GM21423 (cell line): ENCODE measurements around the gene OIP5.
"Not testable (repeated sequence)": the region's sequence is repeated elsewhere in the genome, so short reads cannot be mapped to it uniquely, and the experiment has no call there.

ENCODE experiments used
- ATAC-seq: cut with Tn5 transposase; IDR thresholded peaks from one replicate; pipeline ENCODE4 v1.9.1; 2021; ENCODE audit warnings: mild to moderate bottlenecking, moderate library complexity; ENCODE audit not compliant: unreplicated experiment

Gene OIP5

GRCh38 chr15:41332194-41333025 is at the start of gene OIP5, which contains the start of gene NUSAP1:
Gene OIP5, minus strand, starts transcription at chr15:41332591. Its CDS starts 30 bp downstream, at chr15:41332561.
Gene NUSAP1, plus strand, starts transcription at chr15:41332881. Its CDS starts 77 bp downstream, at chr15:41332958.
- ATAC-seq = peak; percentile 84

GRCh38 chr15:41377978-41378377 is 45.6 kb upstream of the OIP5 start:
- no peak for ATAC-seq

DNA sequence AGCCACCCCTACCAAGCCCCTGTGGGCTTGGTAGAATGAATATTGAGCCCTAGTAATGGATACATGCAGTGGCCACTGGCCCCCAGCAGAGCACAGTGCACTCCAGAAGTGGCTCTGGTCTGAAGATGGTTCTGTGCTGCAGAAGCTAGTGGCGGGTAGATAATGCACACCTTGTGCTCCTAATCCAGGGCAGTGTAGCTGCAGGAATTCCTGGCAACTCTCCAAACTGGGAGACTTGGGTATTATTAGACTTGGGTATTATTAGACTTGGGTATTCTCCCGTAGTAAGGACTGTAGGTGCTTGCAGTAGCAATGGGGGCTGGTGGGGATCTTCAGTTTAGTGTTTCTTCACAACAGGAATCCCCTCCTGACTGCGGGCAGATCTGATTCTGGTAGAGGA is 35.0 kb upstream of the OIP5 start:
- ATAC-seq = no peak

- no peak for ATAC-seq
These were observed 22.0 kb upstream of the OIP5 start for GRCh38 chr15:41354371-41354770.

- ATAC-seq = no peak
These were observed 17.8 kb upstream of the OIP5 start for GRCh38 chr15:41350057-41350717.

DNA sequence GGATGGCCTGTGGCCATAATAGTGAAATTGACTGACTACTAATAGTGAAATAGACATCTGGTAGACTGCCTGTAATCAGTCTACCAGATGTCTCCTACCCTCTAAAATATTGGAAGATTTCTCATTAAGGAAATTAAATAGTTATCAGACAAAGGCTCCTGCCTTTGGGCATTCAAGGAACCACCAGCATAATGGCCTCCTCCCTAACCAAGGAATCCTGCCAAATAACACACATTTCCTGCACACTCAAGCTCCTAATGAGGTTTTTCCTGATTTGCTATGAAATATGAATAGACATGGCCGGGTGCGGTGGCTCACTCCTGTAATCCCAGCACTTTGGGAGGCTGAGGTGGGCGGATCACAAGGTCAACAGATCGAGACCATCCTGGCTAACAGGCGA is 14.8 kb upstream of the OIP5 start:
- ATAC-seq = no peak

DNA sequence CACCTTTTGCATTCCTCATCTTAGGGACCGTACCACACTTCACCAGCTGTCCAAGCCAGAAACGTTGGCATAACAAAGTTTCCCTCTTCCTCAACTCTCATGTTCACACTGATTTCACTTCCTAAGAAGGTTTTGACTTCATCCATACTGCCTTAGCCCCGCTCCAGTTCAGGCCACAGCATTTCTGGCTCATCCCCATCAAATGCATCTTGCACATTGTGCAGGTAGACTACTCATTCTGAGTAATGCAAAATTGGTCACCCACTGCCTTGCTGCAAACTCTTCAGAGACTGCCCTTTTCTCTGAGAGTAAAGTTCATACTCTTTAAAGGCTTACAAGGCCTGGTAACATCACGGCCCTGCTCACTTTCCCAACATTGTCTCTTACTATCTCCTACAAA is 9.1 kb upstream of the OIP5 start:
- no peak for ATAC-seq

DNA sequence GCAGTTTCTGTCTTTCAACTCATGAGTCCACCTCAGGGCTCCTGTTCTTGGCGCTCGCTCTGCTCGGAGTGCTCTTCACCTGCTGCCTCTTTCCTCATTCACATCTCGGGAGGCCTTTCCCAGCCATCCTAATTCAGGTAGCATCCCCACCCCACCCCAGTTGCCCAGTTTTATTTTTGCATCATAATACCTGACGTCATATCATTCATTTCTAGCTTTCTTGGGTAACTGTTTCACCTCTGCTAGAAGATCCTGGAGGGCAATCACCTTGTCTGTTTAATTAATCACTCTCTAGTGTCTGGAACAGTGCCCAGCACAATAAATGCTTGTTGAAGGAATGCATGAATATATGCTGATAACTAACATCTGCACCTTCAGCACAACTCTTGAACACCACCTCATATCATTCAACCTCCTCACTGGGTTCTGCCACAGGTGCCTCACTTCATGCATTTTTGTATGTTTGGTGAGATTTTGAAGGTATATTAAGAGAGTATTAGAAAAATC is 7.9 kb upstream of the OIP5 start:
- no peak for ATAC-seq

DNA sequence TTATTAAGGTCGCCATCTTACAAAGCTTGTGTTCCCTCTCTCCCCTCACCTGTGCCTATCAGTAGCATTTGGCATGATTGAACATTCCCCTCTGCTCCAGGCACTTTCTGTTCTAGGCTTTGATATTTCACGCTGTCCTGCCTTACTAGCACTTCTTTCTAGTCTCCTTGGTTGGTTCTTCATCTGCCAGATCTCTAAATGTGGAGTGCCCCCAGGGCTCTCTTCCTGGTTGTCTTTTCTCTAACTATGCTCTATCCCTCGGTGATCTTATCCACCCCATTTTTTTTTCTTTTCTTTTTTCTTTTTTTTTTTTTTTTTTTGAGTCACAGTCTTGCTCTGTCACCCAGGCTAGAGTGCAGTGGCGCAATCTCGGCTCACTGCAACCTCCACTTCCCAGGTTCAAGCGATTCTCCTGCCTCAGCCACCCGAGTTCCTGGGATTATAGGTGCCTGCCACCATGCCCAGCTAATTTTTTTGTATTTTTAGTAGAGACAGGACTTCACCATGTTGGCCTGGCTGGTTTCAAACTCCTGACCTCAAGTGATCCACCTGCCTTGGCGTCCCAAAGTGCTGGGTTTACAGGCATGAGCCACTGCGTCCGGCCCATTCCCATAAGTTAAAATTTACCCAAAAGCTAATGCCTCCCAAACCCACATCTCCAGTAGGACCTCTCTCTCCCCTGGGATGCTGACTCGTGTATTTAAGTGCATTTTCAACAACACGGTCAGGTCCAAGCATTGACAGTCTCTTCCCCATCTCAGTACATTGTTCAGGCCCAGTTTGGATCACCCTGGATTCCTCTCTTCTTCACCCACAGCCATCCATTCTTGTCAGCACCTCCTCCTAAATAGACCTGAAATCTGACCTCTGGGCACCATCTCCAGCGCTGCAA is 5.5 kb upstream of the OIP5 start:
- ATAC-seq = no peak

GRCh38 chr15:41337047-41337446 is 4.7 kb upstream of the OIP5 start:
- no peak for ATAC-seq

DNA sequence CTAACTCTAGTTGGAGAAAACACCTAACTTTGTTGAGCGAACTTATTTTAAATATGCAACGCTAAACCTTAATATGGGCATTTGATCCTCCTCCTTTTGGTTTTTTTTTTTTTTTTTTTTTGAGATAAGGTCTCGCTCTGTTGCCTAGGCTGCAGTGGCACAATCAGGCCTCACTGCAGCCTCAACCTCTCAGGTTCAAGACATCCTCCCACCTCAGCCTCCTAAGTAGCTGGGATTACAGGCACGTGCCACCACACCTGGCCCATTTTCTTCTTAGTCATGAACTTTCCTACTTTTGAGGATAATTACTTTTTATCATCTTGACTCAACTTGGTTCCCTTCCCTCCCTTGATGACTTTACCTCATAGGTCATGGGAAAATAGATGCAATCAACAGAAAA is 4.2 kb upstream of the OIP5 start:
- ATAC-seq = no peak

- ATAC-seq = no peak
These were observed 2.1 kb upstream of the OIP5 start for GRCh38 chr15:41334293-41335120.

GRCh38 chr15:41333026-41333562 is 703 bp upstream of the OIP5 start:
- peak; percentile 21 for ATAC-seq

DNA sequence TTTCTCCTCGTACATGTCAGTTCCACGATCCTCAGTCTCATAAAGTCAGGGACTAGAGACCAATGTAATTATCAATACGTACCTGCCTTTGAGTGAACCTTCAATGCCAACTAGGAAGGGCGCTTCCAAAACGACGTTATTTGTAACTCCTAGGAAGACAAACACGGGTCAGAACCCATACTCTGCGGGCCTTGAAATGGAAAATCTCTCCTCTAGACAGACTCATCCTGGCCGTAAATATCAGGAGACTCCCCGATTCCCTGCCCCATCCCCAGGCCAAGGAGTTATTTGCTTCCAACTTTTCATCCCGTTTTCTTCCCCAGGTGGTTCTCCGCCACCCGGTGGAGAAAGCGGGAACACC is 578 bp downstream of the OIP5 start:
- no peak for ATAC-seq

DNA sequence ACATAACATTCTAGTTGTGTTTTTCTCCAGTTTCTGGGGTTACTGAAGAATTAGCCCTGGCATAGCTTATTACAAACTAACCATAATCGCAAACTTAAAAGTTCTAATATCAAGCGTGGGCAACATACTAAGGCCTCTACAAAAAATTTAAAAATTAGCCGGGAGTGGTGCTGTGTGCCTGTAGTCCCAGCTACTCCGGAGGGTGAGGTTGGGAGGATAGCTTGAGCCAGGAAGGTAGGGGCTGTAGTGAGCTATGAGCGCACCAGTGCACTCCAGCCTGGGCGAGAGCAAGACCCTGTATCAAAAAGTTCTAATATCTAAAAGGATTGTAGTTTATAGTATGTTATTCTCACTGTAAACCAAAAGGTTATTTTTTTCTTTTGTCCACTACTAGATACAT is 1.1 kb downstream of the OIP5 start:
- no peak for ATAC-seq

- ATAC-seq = no peak
These were observed 8.8 kb downstream of the OIP5 start for GRCh38 chr15:41323611-41324010.

DNA sequence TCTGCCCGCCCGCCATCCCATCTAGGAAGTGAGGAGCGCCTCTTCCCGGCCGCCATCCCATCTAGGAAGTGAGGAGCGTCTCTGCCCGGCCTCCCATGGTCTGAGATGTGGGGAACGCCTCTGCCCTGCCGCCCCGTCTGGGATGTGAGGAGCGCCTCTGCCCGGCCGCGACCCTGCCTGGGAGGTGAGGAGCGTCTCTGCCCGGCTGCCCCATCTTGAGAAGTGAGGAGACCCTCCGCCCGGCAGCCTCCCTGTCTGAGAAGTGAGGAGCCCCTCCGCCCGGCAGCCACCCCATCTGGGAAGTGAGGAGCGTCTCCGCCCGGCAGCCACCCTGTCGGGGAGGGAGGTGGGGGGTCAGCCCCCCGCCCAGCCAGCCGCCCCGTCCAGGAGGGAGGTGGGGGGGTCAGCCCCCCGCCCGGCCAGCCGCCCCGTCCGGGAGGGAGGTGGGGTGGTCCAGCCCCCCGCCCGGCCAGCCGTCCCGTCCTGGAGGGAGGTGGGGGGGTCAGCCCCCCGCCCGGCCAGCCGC is 11.5 kb downstream of the OIP5 start:
- not testable (repeated sequence) for ATAC-seq

GRCh38 chr15:41309226-41309905 is 23.0 kb downstream of the OIP5 start:
- no peak for ATAC-seq

DNA sequence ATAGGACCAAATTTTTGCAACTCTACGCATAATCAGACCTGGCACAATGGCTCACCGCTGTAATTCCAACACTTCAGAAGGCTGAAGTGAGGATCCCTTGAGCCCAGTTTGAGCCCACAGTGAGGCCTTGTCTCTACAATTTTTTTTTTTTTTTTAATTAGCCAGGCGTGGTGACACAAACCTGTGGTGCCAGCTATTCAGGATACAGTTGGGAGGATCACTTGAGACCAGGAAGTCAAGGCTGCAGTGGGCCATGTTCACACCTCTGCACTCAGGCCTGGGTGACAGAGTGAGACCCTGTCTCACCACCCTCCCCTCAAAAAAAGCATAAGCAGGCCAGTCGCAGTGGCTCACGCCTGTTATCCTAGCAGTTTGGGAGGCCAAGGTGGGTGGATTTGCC is 24.7 kb downstream of the OIP5 start:
- ATAC-seq = no peak
